Natural killer cell treated with Interleukin-12 subunit alpha and Interleukin-12 subunit beta and Interleukin-15 and Interleukin-18, amount 100 ng/mL, for 72 hours (primary cell): ENCODE data around the gene RRP9. TPM values are rescaled to one million over a fixed set of nuclear protein-coding genes. Genes with fewer than 3 reads are reported as not detected.

Experiments used
- ATAC-seq, 2 donors: fragments of 150-1000 bp; cut with Tn5 transposase in 1 of 2; sonication (Bioruptor Pico), chemical (Tn5 transposase) in 1 of 2; 2 replicates each; pipeline ENCODE4 v1.10.0; 2021
- DNase-seq: peaks from one replicate; pipeline ENCODE4 v3.0.0; 2022; ENCODE audit warnings: low spot score
- H3K27ac Mint-ChIP-seq, 2 donors: 1 replicate in 1 of 2; 2 replicates in 1 of 2; pipeline ENCODE4 v1.8.0; 2022; ENCODE audit warnings: mixed read lengths in 2 of 2, mild to moderate bottlenecking in 1 of 2, moderate library complexity in 1 of 2
- H3K27me3 Mint-ChIP-seq, 2 donors: 1 replicate in 1 of 2; 2 replicates in 1 of 2; pipeline ENCODE4 v1.8.0; 2022; ENCODE audit warnings: mixed read lengths in 2 of 2
- H3K36me3 Mint-ChIP-seq: one replicate; pipeline ENCODE4 v1.8.0; 2022; ENCODE audit warnings: mixed read lengths
- H3K4me1 Mint-ChIP-seq, 2 donors: 1 replicate in 1 of 2; 2 replicates in 1 of 2; pipeline ENCODE4 v1.8.0; 2022; ENCODE audit warnings: low read depth in 2 of 2, mixed read lengths in 2 of 2, mild to moderate bottlenecking in 1 of 2
- H3K4me3 Mint-ChIP-seq: one replicate; pipeline ENCODE4 v1.8.0; 2022; ENCODE audit warnings: mixed read lengths
- H3K9me3 Mint-ChIP-seq: 2 replicates; pipeline ENCODE4 v1.8.0; 2022; ENCODE audit warnings: mixed read lengths
- total RNA-seq, 2 donors: library from RNA; stranded (reverse); gene quantifications; one replicate each; pipeline ENCODE4 v1.2.3, GENCODE V29; 2022

RRP9 gene
- total RNA-seq, 2 donors from 2014 or later, result 46.4 to 78.1 TPM

DNA sequence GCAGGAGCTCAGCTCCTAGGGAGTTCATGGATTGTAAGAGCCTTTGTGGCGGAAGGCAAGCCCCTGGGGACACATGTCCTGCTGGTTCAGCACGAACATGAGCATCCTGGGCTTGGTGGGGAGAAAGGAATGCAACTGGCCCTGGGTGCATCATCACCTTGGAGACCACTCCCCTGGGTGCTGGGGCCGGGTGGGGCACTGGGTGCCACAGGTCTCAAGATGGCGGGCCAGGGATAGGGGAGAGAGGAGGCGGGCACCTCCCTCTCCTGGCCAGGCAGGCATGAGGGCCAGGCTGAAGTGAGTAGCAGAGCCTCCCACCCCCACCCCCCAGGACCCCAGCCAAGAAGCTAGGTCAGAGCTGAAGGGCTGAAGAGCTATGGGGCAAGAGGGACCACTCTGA is 24.8 kb upstream of the RRP9 start:
- H3K27ac Mint-ChIP-seq, result peak overlapping the region; percentile 47 to 50
- peaks cover 8 to 11% of the 10 kb centered on the region in 2 donors for H3K4me1 Mint-ChIP-seq
- H3K4me3 Mint-ChIP-seq, result peak overlapping the region; percentile 79
- peaks cover 0 to 8% of the 10 kb centered on the region in 2 donors for H3K27me3 Mint-ChIP-seq
- DNase-seq, result no peak
- ATAC-seq, result no peak
- no peaks in the 10 kb centered on the region for H3K9me3 Mint-ChIP-seq
- no peaks in the 10 kb centered on the region for H3K36me3 Mint-ChIP-seq

DNA sequence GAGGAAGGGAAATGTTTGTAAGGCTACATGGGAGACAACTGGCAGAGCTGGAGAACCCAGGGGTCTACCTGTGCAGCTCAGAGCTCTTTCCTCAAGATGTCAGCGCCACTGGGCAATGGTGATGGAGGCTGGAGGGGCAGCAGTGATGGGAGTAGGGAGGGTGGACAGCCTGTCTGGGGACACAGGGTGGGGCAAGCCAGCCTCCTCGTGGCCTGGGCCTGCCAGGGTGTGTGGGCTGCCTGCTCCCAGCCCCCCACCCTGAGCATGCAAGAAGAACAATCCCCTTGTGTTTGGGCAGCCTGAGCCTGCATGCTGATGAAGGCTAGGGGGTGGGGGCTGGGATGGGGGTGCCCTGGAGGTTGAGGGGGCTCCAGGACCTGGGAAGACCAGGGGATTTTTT is 24.3 kb upstream of the RRP9 start:
- Mint-ChIP-seq H3K27me3 (peaks cover 0 to 8% of the 10 kb centered on the region in 2 donors), H3K27ac (peak overlapping the region in 1 of 2 donors; percentile 50), H3K9me3 (no peaks in the 10 kb centered on the region), H3K4me1 (peaks cover 8 to 11% of the 10 kb centered on the region in 2 donors), H3K36me3 (no peaks in the 10 kb centered on the region), H3K4me3 (peak overlapping the region; percentile 79)
- ATAC-seq (no peak), DNase-seq (no peak)

DNA sequence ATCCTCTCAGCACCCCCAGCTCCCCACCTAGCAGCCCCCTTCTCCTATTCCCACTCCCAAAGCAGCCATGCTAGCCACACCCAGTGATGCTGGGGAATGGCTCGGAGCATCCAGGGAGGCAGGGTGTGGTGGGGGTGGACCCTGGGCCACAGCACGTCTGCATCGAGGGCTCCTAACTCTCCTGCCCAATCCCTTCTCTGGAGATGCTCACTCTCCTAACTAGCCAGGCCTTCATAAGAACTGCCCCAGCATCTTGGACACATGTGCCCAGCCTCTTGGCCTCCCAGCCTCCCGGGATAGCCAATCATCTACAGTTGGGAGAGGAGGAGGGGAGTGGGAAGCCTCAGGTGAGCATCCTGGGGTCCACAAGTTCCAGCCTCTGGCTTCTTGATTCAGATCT is 22.8 kb upstream of the RRP9 start:
- Mint-ChIP-seq H3K4me3 (no peak overlapping the region), H3K27ac (no peak overlapping the region), H3K36me3 (no peaks in the 10 kb centered on the region), H3K9me3 (no peaks in the 10 kb centered on the region), H3K4me1 (peaks cover 8 to 11% of the 10 kb centered on the region in 2 donors), H3K27me3 (peaks cover 0 to 8% of the 10 kb centered on the region in 2 donors)
- no peak for ATAC-seq
- DNase-seq, result no peak

DNA sequence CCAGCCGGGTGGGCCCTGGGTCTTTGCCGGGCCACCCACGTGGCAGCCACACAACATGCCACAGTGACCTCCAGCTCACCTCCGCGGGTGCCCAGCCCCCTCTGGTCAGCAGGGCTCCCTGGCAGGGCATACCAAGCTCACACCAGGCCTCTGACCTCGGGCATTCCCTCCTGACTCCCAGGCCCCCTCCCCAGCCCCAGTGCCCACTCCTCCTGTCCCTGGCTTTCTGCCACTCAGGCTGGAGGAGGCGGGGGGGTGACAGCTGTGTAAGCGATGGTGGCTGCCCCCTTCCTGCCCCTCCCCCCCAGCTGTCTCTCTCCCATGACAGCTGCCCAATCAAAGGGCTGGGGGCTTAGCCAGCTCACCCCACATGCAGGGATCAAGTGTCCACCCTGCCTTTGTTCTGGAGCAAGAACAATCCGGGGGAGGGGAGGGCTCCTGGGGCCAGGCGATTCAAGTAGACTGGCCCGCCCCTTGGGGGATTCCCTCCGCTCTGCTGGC is 22.3 kb upstream of the RRP9 start:
- Mint-ChIP-seq H3K9me3 (no peaks in the 10 kb centered on the region), H3K36me3 (no peaks in the 10 kb centered on the region), H3K4me3 (no peak overlapping the region), H3K27me3 (peaks cover 0 to 8% of the 10 kb centered on the region in 2 donors), H3K4me1 (peaks cover 8 to 11% of the 10 kb centered on the region in 2 donors), H3K27ac (no peak overlapping the region)
- no peak for DNase-seq
- no peak for ATAC-seq

DNA sequence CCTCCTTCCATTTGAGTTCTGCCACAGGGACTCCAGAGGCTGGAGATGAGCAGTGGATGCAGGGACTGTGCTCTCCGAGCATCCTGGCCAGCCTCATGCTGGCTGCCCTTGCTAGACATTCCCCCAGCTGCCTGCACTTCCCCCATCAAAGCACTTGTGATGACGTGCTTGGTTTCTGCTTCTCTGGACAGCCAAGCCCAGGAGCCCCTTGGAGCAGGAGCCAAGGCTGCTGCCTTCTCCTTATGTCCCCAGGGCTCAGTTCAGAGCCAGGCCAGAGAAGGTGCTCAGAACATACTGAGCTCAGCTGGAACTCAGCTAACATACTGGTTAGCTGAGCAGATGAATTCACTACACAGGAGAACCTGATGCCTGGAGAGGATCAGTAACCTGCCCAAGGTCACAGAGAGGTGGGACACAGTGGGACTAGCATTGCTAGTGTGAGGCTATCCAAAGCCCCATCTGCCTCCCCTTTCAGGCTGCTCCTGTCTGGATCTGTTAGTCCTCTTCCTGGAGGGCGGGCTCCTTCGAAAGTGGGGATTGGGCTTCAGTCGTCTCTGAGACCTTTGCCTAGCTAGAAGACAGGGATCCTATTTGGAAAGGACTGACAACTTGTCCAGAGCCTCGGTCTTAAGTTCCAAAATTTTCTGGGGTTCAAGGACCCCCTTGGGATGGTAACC is 21.3 kb upstream of the RRP9 start:
- H3K9me3 Mint-ChIP-seq, result no peaks in the 10 kb centered on the region
- peaks cover 8 to 11% of the 10 kb centered on the region in 2 donors for H3K4me1 Mint-ChIP-seq
- no peak for DNase-seq
- H3K4me3 Mint-ChIP-seq, result no peak overlapping the region
- H3K27me3 Mint-ChIP-seq, result peaks cover 0 to 12% of the 10 kb centered on the region in 2 donors
- H3K27ac Mint-ChIP-seq, result no peak overlapping the region
- no peak for ATAC-seq
- H3K36me3 Mint-ChIP-seq, result no peaks in the 10 kb centered on the region

DNA sequence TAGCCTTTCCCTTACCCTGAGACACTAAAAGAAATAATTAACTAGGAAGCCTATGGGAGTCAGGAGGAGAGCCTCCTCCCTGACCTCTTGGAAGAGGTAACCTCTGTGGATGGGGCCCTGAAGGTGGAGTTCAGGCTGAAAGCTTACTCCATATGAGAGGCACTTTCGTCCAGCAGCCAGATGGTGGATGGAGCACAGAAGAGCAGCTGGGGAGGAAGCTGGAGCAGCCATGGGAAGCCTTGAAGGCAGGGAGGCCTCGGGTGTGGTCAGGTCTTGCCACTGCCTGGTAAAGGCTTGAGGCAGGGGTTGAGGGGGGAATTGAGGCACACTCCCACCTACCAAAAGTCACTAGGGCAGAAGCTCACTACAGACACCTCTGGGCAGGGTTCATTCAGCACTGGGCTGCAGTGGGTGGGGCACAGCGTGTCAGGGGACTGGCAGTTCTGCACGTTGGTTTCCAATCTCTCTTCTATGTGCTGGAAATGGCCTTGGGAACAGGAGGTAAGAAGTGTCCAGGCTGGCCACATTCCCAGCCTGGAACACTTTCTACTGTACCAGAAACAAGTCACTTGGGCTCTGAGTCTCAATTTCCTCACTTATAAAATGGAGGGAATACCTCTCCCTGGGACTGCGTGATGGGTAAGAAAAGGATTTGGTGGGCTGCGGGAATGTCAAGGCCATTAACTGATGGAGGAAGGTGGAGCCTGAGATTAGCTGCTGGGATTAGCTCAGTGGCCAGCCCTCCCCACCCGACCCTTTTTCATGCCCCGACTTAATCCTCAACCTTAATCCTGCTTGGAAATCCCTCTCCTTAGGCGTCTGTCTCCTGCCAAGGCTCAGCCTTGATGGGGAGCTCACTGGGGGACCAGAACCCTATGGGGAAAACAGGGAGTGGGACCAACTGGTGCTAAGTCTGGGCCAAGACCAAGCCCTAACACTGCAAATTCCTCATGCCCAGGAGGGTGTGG is 20.2 kb upstream of the RRP9 start:
- Mint-ChIP-seq H3K27me3 (peaks cover 0 to 12% of the 10 kb centered on the region in 2 donors), H3K4me1 (peaks cover 5 to 11% of the 10 kb centered on the region in 2 donors), H3K36me3 (no peaks in the 10 kb centered on the region), H3K4me3 (no peak overlapping the region), H3K9me3 (no peaks in the 10 kb centered on the region), H3K27ac (no peak overlapping the region)
- ATAC-seq, result no peak
- no peak for DNase-seq

DNA sequence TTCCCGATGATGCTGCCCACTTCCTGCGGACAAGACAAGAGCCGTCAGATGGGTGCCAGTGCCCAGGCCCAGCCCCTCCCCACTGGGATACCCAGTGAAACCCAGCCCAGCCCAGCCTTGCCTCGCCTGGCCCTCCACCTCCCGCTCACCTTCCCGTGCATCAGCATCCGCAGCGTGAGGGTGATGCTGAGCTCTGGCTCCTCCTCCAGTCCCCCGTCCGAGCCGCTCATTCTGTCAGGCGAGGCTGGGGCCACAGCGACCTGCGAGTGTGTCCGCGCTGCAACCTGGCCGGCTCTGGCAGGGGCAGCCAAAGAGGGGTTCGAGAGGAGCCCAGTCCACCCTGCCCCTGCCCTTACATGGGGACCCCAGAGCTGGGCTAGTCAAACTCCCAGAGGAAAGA is 19.3 kb upstream of the RRP9 start:
- DNase-seq, result no peak
- no peaks in the 10 kb centered on the region for H3K9me3 Mint-ChIP-seq
- no peak overlapping the region for H3K27ac Mint-ChIP-seq
- peaks cover 7 to 11% of the 10 kb centered on the region in 2 donors for H3K4me1 Mint-ChIP-seq
- ATAC-seq, result no peak
- H3K27me3 Mint-ChIP-seq, result peaks cover 0 to 12% of the 10 kb centered on the region in 2 donors
- H3K36me3 Mint-ChIP-seq, result no peaks in the 10 kb centered on the region
- H3K4me3 Mint-ChIP-seq, result no peak overlapping the region

DNA sequence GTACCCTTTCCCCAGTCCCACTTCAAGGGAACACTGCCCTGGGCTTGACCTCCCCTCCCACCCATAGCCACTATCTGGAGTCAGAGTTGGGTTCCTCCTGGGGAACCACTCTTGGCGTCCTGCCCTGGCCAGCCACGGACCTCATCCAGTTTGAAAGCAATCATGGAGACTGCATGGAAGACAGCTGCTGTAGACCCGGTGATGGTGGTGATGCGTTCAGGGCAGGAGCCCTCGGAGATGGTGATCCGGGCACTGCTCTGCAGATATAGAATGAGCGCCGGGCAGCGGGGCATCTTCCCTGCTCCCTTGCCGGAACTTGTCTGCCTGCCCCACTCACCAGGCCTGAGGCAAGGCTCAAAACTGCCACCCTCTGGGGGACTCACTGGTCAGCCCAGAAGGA is 18.7 kb upstream of the RRP9 start:
- Mint-ChIP-seq H3K4me1 (peaks cover 6 to 7% of the 10 kb centered on the region in 2 donors), H3K27me3 (peaks cover 0 to 11% of the 10 kb centered on the region in 2 donors)

DNA sequence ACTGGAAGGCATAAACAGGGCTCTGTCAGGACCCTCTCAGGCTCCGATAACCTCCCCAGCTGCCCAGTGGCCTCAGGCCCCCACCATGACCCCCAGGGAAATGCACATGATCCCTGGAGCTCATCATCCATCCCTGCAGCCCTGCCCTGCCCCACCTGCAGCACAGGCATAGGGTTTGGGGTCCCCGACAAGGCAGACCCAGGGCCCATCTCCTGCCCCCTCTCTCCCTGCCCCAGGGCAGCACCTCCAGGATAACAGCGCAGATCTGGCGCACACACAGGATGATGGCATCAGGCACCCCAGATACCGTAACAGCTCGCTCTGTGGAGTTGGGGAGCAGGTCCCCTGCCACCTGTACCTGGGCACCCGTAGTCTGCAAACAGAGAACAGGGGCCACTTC is 17.9 kb upstream of the RRP9 start:
- Mint-ChIP-seq H3K27me3 (peaks cover 4 to 9% of the 10 kb centered on the region in 2 donors), H3K36me3 (no peaks in the 10 kb centered on the region), H3K4me1 (peaks cover 0 to 6% of the 10 kb centered on the region in 2 donors), H3K27ac (no peak overlapping the region), H3K9me3 (no peaks in the 10 kb centered on the region), H3K4me3 (no peak overlapping the region)
- ATAC-seq (no peak), DNase-seq (no peak)

More for the DNA sequence above, 18.7 kb upstream of the RRP9 start:
- Mint-ChIP-seq H3K9me3 (no peaks in the 10 kb centered on the region), H3K27ac (no peak overlapping the region), H3K36me3 (no peaks in the 10 kb centered on the region), H3K4me3 (no peak overlapping the region)
- DNase-seq (no peak), ATAC-seq (no peak)

DNA sequence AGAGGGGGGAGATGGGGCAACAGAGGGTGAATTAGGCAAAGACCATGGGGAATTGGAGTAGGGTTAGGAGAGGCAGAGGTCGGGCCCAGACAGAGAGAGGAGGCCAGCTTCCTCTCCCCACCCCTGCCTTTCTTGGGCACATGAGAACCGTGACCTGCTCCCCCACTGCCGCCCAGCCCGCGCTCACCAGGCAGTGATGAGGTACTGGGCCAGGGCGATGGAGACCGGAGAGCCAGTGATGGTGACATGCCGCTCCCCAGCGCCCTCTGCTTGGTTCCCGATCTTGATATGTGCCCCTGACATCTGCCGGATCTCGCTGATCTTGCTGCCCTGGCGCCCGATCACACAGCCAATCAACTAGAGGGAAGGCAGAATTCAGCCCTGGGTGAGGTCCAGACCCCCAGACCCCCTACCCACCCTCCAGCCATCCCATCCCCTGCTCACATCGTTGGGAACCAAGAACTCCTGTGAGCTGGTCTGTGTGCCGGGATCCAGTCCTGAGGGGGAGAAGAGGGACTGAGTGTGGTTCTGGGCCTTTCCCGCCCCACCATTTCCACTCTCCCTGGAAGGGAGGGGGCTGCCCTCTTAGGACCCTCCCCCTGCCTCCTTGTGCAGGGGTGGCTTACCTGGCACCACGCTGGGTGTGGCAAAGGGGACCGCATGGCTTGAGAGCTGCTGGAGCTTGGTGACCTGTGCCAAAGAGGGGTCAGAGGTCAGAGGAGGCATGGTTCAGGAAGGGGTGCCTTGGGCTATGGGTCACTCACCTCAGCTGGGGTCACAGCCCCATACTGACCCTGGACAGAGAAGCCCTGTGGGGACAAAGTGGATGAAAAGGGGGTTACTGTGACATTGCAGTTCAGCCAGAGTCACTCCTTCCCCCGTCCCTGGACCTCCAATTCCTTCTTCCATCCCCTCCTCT is 17.2 kb upstream of the RRP9 start:
- Mint-ChIP-seq H3K27ac (no peak overlapping the region), H3K27me3 (peaks cover 12 to 13% of the 10 kb centered on the region in 2 donors), H3K36me3 (no peaks in the 10 kb centered on the region), H3K4me3 (no peak overlapping the region), H3K4me1 (peaks cover 0 to 4% of the 10 kb centered on the region in 2 donors), H3K9me3 (no peaks in the 10 kb centered on the region)
- DNase-seq (no peak), ATAC-seq (no peak)

DNA sequence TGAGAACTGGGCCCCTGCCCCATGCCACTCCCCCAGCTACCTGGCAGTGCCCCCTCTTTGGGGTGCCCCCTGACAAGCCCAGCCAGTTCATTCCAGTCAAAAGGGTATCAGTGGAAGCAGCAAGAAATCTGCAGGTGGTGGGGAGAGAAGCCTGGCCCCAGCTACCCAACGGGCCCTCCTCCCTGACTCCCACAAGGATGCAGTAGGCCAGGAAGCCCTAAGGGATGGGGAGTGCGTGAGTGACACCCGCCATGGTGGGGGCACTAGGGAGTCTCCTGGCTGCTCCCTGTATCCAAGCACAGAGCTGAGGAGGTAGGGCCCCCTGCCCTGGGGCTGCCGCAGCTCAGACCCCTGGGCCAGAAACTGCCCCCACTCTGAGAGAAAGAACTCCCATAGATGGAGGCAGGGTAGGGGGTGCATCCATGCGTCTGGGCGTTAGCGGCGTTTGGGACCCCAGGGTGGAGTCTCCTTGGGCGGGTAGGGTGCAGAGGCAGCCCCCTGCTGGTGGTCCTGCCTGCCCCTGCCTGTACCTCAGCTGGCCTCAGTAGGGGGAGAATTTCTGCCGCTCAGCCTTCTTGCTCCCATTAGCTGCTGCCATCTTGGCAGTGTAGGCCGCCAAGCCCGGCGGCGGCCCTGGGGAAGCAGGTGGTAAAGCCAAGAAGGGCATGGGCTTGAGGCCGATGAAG is 16.0 kb upstream of the RRP9 start:
- H3K27me3 Mint-ChIP-seq, result peaks cover 22% of the 10 kb centered on the region in 2 donors
- ATAC-seq (no peak), DNase-seq (no peak)
- H3K4me1 Mint-ChIP-seq, result peaks cover 0 to 4% of the 10 kb centered on the region in 2 donors
- no peaks in the 10 kb centered on the region for H3K9me3 Mint-ChIP-seq
- no peak overlapping the region for H3K27ac Mint-ChIP-seq
- H3K4me3 Mint-ChIP-seq, result no peak overlapping the region
- H3K36me3 Mint-ChIP-seq, result no peaks in the 10 kb centered on the region

DNA sequence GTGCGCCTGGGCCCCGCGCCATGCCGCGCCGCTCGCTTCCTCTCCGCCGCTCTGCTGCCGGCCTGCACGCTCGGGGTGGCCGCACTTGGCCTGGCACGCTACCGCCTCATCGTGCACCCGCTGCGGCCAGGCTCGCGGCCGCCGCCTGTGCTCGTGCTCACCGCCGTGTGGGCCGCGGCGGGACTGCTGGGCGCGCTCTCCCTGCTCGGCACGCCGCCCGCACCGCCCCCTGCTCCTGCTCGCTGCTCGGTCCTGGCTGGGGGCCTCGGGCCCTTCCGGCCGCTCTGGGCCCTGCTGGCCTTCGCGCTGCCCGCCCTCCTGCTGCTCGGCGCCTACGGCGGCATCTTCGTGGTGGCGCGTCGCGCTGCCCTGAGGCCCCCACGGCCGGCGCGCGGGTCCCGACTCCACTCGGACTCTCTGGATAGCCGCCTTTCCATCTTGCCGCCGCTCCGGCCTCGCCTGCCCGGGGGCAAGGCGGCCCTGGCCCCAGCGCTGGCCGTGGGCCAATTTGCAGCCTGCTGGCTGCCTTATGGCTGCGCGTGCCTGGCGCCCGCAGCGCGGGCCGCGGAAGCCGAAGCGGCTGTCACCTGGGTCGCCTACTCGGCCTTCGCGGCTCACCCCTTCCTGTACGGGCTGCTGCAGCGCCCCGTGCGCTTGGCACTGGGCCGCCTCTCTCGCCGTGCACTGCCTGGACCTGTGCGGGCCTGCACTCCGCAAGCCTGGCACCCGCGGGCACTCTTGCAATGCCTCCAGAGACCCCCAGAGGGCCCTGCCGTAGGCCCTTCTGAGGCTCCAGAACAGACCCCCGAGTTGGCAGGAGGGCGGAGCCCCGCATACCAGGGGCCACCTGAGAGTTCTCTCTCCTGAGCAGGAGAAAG is 14.4 kb upstream of the RRP9 start:
- H3K4me1 Mint-ChIP-seq, result peaks cover 0 to 4% of the 10 kb centered on the region in 2 donors

More for the DNA sequence above, 14.4 kb upstream of the RRP9 start:
- Mint-ChIP-seq H3K4me3 (no peak overlapping the region), H3K9me3 (no peaks in the 10 kb centered on the region), H3K36me3 (no peaks in the 10 kb centered on the region), H3K27ac (no peak overlapping the region), H3K27me3 (peaks cover 22 to 25% of the 10 kb centered on the region in 2 donors)
- DNase-seq (no peak), ATAC-seq (peak; percentile 58 to 68)
